ACC112 (cell line): Measurements from ENCODE around the gene EFHD2.
"Not testable (repeated sequence)": the region's sequence is repeated elsewhere in the genome, so short reads cannot be mapped to it uniquely, and the experiment has no call there.

Experiments
- H2AFZ ChIP-seq: fragments of 200-600 bp; sonication (generic); one replicate; pipeline ENCODE4 v1.6.0; 2017; ENCODE audit warnings: antibody characterized with exemption, low read length; ENCODE audit not compliant: unreplicated experiment
- H3K27ac ChIP-seq: fragments of 200-600 bp; sonication (generic); 2 replicates; pipeline ENCODE4 v1.5.1; 2014; ENCODE audit warnings: low read depth, mild to moderate bottlenecking, antibody characterized with exemption, low read length, moderate library complexity
- H3K27me3 ChIP-seq: fragments of 200-600 bp; sonication (generic); 2 replicates; pipeline ENCODE4 v1.6.1; 2014; ENCODE audit warnings: mild to moderate bottlenecking, antibody characterized with exemption, low read length, moderate library complexity, mixed read lengths; ENCODE audit not compliant: insufficient read depth
- H3K36me3 ChIP-seq: fragments of 200-600 bp; sonication (generic); 2 replicates; pipeline ENCODE4 v1.6.1; 2016; ENCODE audit warnings: mild to moderate bottlenecking, antibody characterized with exemption, low read length, moderate library complexity, mixed read lengths; ENCODE audit not compliant: insufficient read depth
- H3K4me1 ChIP-seq: fragments of 200-600 bp; sonication (generic); one replicate; pipeline ENCODE4 v1.6.1; 2016; ENCODE audit warnings: low read length, mixed read lengths; ENCODE audit not compliant: insufficient read depth, unreplicated experiment, control insufficient read depth
- H3K4me3 ChIP-seq: fragments of 200-600 bp; sonication (generic); 2 replicates; pipeline ENCODE4 v1.5.1; 2014; ENCODE audit warnings: mild to moderate bottlenecking, low read depth, low read length
- H3K79me2 ChIP-seq: fragments of 200-600 bp; sonication (generic); one replicate; pipeline ENCODE4 v1.6.0; 2016; ENCODE audit warnings: low read length; ENCODE audit not compliant: control insufficient read depth, unreplicated experiment, insufficient read depth

Gene EFHD2

DNA sequence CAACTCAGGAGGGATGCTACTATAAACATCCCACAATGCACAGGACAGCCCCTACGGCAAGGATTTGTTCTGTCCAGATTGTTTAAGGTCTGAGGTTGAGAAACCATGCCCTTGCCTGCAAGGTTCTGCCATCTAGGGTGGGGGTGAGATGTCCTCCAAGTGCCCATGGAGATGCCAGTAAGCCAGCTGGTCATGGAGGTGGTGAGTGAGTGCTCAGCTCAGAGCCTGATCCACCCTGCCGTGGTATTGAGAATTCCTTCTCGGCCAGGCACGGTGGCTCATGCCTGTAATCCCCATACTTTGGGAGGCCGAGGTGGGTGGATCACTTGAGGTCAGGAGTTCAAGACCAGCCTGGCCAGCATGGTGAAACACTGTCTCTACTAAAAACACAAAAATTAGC, 15.3 kb downstream of the EFHD2 start:
- Histone ChIP-seq H3K4me1 (peaks cover 19% of the 10 kb centered on the region), H3K4me3 (no peak overlapping the region), H3K27me3 (no peaks in the 10 kb centered on the region), H3K36me3 (no peaks in the 10 kb centered on the region; the same call in 1 of the 2 replicates), H3K27ac (no peak overlapping the region), H2AFZ (no peak overlapping the region), H3K79me2 (peaks cover 24% of the 10 kb centered on the region)

DNA sequence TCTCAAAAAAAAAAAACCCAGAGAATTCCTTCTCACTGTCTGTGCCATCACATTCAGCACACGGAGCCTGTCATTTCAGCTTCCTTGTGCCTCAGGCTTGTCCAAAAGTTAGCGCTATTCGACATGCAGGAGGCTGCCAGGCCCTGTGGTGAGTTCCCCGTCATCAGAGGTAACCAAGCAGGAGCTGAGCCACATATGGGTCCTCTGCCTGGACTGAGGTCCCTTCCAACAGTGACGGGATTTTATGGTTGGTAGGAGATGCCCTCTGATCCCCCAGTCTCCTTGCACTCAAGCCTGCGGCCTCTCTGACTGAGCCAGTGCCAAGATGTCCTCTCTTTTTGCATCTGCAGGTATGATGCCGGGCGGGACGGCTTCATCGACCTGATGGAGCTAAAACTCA, 15.8 kb downstream of the EFHD2 start:
- Histone ChIP-seq H3K4me1 (peaks cover 23% of the 10 kb centered on the region), H3K4me3 (no peak overlapping the region), H3K79me2 (peaks cover 21% of the 10 kb centered on the region), H3K27me3 (no peaks in the 10 kb centered on the region), H2AFZ (no peak overlapping the region), H3K36me3 (no peaks in the 10 kb centered on the region; the same call in 1 of the 2 replicates), H3K27ac (no peak overlapping the region)

DNA sequence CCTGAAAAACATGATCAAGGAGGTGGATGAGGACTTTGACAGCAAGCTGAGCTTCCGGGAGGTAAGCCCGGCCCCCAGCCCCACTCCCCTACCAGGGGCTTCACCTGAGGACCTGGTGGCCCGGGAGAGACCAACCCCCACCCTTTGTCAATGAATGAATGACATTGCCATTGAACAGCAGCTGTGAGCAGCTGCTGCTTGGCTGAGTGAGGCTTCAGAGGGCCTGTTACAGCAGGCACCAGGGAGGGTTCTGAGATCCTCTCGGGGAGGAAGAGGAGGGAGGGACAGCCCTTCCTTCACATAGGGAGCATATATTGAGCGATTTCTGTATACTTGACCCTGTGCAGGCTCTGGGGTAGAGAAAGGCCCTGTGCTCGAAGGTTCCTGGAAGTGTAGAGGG, 16.3 kb downstream of the EFHD2 start:
- Histone ChIP-seq H3K4me1 (peaks cover 23% of the 10 kb centered on the region), H3K27ac (no peak overlapping the region)

DNA sequence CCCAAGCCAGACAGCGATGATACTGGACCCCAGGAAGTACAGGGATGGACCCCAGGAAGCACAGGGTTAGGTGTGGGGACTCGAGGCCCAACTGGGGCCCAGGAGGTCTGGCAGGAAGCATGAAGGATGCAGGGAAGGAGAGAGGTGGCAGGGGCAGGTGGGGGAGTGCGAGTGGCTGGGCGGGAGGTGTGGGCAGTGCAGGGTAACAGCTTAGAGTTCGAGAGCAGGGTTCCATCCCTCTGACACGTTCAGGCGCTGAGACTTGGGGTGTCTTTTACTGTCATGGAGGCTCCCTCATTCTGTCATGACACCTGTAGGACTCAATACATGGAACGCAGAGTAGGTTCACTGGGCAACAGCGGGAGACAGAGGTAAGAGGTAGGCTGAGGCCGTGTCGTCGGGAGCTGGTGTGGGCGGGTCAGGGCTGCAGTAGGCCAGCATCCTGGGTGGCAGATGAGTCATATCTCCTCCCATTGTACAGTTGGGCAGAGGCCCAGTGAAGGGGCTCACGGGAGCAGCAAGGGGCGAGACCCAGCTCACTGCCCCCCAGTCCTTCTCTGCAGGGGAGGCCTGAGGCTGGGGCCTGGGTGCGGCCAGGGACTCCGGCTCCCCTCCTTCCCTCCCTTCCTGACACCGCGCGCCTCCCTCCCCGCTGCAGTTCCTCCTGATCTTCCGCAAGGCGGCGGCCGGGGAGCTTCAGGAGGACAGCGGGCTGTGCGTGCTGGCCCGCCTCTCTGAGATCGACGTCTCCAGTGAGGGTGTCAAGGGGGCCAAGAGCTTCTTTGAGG, 17.0 kb downstream of the EFHD2 start:
- Histone ChIP-seq H3K27ac (no peak overlapping the region), H3K4me3 (no peak overlapping the region), H3K27me3 (no peaks in the 10 kb centered on the region), H2AFZ (no peak overlapping the region), H3K36me3 (no peaks in the 10 kb centered on the region; the same call in none of the 2 replicates), H3K4me1 (peaks cover 23% of the 10 kb centered on the region), H3K79me2 (peaks cover 9% of the 10 kb centered on the region)

More for the DNA sequence above, 16.3 kb downstream of the EFHD2 start:
- Histone ChIP-seq H3K4me3 (no peak overlapping the region), H3K79me2 (peaks cover 17% of the 10 kb centered on the region), H2AFZ (no peak overlapping the region), H3K36me3 (no peaks in the 10 kb centered on the region; the same call in none of the 2 replicates), H3K27me3 (no peaks in the 10 kb centered on the region)

DNA sequence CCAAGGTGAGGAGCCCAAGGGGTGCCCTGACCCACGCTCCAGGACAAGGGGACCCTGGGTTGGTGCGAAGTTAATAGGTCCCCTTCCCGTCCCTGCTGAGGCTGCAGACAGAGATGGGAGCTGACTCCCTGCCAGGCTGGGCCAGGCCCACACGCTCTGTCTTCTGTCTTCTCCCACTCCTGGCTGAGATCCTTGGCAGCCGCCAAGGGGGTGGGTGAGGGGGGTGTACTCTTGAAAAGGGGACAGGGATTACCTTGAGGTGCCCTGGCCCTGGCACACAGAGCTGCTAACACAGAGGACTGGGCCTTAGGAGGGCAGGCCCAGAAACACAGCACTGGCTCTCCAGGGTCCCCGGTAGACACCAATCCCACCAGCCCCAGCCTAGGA, 17.6 kb downstream of the EFHD2 start:
- Histone ChIP-seq H2AFZ (no peak overlapping the region), H3K4me1 (peaks cover 23% of the 10 kb centered on the region), H3K27ac (no peak overlapping the region), H3K36me3 (no peaks in the 10 kb centered on the region; the same call in none of the 2 replicates), H3K27me3 (no peaks in the 10 kb centered on the region), H3K4me3 (no peak overlapping the region), H3K79me2 (peaks cover 8% of the 10 kb centered on the region)

DNA sequence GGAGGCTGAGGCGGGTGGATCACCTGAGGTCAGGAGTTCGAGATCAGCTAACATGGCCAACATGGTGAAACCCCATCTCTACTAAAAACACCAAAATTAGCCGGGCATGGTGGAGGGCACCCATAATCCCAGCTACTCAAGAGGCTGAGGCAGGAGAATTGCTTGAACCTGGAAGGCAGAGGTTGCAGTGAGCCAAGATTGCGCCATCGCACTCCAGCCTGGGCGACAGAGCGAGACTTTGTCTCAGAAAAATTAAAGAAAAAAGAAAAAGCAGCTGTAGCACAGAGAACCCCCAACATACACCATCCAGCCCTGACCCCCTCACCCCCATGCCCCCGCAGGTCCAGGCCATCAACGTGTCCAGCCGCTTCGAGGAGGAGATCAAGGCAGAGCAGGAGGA, 18.6 kb downstream of the EFHD2 start:
- not testable (repeated sequence) for H3K79me2 ChIP-seq, H2AFZ ChIP-seq, H3K27ac ChIP-seq, H3K36me3 ChIP-seq, H3K4me3 ChIP-seq, H3K27me3 ChIP-seq
- H3K4me1 ChIP-seq: peaks cover 28% of the 10 kb centered on the region

DNA sequence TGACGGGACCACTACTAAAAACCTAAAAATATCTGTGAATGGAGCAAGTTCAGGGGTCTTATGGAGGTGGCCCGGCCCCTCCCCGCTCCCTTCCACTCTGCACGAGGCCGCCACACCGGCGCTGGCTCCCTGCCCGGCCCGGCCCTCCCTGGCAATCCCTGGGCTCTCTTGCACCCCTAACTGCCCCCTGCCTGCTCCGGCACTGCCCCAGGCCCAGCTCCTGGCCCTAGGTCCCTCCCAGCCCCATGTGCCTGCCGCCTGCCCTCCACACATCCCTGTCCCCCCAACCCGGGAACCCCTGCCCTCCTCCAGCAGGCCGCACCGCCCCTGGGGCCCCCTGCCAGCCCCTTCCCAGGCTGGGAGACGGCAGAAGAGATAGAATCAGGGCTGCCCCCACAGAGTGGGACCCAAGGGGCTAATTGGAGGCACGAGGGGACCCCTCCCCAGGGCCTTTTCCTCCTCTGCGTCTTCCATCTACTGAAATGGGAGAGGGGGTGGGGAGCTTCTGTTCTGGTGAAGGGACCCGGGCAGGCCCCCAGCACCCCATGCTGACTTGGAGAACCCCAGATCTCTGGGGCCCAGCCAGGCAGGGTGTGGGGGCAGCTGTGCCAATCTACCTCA, 19.2 kb downstream of the EFHD2 start:
- H3K4me3 ChIP-seq: no peak overlapping the region
- H3K4me1 ChIP-seq: peaks cover 33% of the 10 kb centered on the region
- H3K79me2 ChIP-seq: peaks cover 4% of the 10 kb centered on the region
- H3K27ac ChIP-seq: peak overlapping the region; percentile 42; the same call in 1 of the 2 replicates
- no peak overlapping the region for H2AFZ ChIP-seq
- H3K27me3 ChIP-seq: no peaks in the 10 kb centered on the region
- H3K36me3 ChIP-seq: no peaks in the 10 kb centered on the region; the same call in none of the 2 replicates

DNA sequence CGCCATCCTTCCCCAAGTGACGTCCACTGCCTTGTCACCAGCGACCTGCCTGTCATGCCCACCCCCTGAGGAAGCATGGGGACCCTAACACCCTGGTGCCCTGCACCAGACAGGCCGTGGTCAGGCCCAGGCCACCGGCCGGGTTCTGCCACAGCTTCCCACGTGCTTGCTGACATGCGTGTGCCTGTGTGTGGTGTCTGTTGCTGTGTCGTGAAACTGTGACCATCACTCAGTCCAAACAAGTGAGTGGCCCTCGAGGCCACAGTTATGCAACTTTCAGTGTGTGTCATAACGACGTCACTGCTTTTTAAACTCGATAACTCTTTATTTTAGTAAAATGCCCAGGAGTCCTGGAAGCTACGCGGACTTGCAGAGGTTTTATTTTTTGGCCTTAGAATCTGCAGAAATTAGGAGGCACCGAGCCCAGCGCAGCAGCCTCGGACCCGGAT, 20.0 kb downstream of the EFHD2 start:
- Histone ChIP-seq H3K27me3 (no peaks in the 10 kb centered on the region), H3K4me3 (no peak overlapping the region), H3K36me3 (no peaks in the 10 kb centered on the region; the same call in none of the 2 replicates), H3K27ac (peak overlapping the region; percentile 42), H3K4me1 (peaks cover 33% of the 10 kb centered on the region), H2AFZ (no peak overlapping the region), H3K79me2 (peaks cover 4% of the 10 kb centered on the region)

DNA sequence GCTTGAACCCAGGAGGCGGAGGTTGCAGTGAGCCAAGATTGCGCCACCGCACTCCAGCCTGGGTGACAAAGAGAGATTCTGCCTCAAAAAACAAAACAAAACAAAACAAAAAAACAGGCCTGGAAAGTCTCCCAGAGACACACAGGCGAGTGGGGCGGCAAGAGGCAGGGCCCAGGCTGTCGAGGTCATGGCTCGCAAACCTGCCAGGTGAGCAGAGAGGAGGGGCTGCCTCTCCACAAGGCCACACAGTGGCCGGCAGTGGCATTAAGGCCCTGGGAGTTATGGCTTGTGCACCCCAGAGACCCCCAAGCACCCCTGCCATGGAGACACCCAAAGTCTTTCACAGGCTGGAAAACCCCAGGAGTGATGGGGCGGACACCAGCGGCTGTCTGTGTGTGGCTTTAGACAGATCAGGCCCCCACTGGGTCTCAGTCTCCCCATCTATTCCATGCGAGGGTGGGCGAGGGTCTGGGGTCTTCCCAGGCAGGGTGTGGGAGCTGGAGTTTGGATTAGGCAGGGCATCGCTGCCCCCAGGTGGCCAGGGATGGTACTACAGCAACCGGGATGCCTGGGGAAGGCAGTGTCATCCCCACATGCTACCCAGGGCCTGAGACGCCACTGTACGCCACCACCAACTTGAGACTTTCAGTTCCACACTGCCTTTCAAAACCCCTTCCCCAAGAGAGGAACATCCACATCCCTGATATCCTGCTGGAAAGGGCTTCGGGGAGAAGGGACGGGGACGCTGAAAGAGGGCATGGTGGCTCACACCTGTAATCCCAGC, 21.3 kb downstream of the EFHD2 start:
- H3K4me3 ChIP-seq: no peak overlapping the region

DNA sequence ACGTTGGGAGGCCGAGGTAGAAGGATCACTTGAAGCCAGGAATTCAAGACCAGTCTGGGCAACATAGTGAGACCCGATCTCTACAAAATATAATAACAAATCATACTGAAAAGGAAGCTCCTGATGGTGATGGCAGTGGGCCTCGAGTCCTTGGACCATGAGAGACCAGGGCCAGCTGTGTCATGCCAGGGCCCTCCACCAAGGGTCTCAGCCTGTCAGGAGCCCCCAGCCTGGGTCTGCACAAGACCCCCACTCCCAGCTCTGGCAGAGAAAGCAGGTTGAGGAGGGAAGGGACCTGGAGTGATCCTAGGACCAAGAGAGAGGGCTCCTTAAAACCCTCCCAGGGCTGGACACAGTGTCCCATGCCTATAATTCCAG, 21.9 kb downstream of the EFHD2 start:
- Histone ChIP-seq H3K27me3 (no peaks in the 10 kb centered on the region), H2AFZ (no peak overlapping the region), H3K79me2 (no peaks in the 10 kb centered on the region), H3K4me3 (no peak overlapping the region), H3K4me1 (peaks cover 30% of the 10 kb centered on the region), H3K27ac (peak overlapping the region; percentile 40; the same call in 1 of the 2 replicates), H3K36me3 (no peaks in the 10 kb centered on the region; the same call in none of the 2 replicates)

More for the DNA sequence above, 21.3 kb downstream of the EFHD2 start:
- peaks cover 36% of the 10 kb centered on the region for H3K4me1 ChIP-seq
- no peaks in the 10 kb centered on the region for H3K27me3 ChIP-seq
- H2AFZ ChIP-seq: no peak overlapping the region
- H3K27ac ChIP-seq: peak overlapping the region; percentile 40; the same call in 1 of the 2 replicates
- no peaks in the 10 kb centered on the region; the same call in none of the 2 replicates for H3K36me3 ChIP-seq
- H3K79me2 ChIP-seq: no peaks in the 10 kb centered on the region
